ENCODE measurements around the gene TMEM89. TPM values are rescaled to one million over a fixed set of nuclear protein-coding genes. Genes with fewer than 3 reads are reported as not detected.

Gene TMEM89
- total and polyA plus RNA-seq, 2 of the 13 experiments (the other 11 are each of a cell fraction or from before 2014, with no cell fraction given): 0.31 to 0.59 TPM

- TF ChIP-seq ZNF574 (CRISPR knock-in tag; IDR thresholded peaks at IDR 0.05) (peak; percentile 34; the same call in 1 of the 2 replicates), HIVEP1 (CRISPR knock-in tag; IDR thresholded peaks at IDR 0.05) (no peak), TEF (CRISPR knock-in tag; IDR thresholded peaks at IDR 0.05) (no peak), ZNF646 (CRISPR knock-in tag; IDR thresholded peaks at IDR 0.05) (no peak), DNMT3B (CRISPR knock-in tag; conservative IDR thresholded peaks at IDR 0.05) (no peak), ZNF281 (CRISPR knock-in tag; IDR thresholded peaks at IDR 0.05; ENCODE audit: borderline replicate concordance) (no peak), CHD4 (IDR thresholded peaks at IDR 0.05; ENCODE audit: borderline replicate concordance, low read length) (no peak), MAX (IDR thresholded peaks at IDR 0.05) (peak; percentile 78), DDIT3 (CRISPR knock-in tag; IDR thresholded peaks at IDR 0.05) (no peak), YY1 (IDR thresholded peaks at IDR 0.05; ENCODE audit: insufficient read depth, insufficient replicate concordance, low read depth, low read length) (peak; percentile 54), FOXO4 (CRISPR knock-in tag; conservative IDR thresholded peaks at IDR 0.05) (no peak), RAD21 (CRISPR knock-in tag; IDR thresholded peaks at IDR 0.05) (peak; percentile 76), BHLHE40 (IDR thresholded peaks at IDR 0.05; ENCODE audit: low read length) (0 out of 2 replicates have a peak, but pooled peaks have one; percentile 23)
These were observed 34.7 kb upstream of the TMEM89 start (continued) for GRCh38 chr3:48656061-48656840.
